ENCODE measurements around the gene ATG4B.

The ATG4B gene

DNA sequence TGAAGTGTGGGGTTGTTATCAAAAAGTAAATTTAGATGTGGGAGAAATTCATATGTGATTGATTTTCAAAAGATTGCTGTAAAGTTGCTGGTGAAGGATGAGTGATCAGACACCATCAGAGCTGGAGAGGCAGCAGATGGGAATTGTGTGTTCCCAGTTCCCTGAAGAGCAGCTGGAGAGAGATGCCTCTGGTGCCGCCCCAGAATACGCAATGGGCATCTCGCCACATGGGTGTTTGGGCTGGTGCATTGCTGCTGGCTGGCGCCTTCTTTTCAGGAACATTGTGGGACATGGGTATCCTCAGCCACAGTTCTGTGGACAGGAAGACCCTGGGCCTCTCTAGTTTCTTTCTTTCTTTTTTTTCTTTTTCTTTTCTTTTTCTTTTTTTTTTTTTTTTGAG, 11.9 kb downstream of the ATG4B start:
- TF ChIP-seq, protein P1, sequence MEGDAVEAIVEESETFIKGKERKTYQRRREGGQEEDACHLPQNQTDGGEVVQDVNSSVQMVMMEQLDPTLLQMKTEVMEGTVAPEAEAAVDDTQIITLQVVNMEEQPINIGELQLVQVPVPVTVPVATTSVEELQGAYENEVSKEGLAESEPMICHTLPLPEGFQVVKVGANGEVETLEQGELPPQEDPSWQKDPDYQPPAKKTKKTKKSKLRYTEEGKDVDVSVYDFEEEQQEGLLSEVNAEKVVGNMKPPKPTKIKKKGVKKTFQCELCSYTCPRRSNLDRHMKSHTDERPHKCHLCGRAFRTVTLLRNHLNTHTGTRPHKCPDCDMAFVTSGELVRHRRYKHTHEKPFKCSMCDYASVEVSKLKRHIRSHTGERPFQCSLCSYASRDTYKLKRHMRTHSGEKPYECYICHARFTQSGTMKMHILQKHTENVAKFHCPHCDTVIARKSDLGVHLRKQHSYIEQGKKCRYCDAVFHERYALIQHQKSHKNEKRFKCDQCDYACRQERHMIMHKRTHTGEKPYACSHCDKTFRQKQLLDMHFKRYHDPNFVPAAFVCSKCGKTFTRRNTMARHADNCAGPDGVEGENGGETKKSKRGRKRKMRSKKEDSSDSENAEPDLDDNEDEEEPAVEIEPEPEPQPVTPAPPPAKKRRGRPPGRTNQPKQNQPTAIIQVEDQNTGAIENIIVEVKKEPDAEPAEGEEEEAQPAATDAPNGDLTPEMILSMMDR (IDR thresholded peaks at IDR 0.05): no peak
- Mint-ChIP-seq H3K4me1 (peaks cover 11% of the 10 kb centered on the region), H3K27ac (no peak overlapping the region), H3K27me3 (ENCODE audit: low read depth, poor library complexity) (no peaks in the 10 kb centered on the region), H3K4me3 (no peak overlapping the region), H3K9me3 (no peaks in the 10 kb centered on the region), H3K36me3 (ENCODE audit: low read depth) (peaks cover 26% of the 10 kb centered on the region)
- no peak for DNase-seq

DNA sequence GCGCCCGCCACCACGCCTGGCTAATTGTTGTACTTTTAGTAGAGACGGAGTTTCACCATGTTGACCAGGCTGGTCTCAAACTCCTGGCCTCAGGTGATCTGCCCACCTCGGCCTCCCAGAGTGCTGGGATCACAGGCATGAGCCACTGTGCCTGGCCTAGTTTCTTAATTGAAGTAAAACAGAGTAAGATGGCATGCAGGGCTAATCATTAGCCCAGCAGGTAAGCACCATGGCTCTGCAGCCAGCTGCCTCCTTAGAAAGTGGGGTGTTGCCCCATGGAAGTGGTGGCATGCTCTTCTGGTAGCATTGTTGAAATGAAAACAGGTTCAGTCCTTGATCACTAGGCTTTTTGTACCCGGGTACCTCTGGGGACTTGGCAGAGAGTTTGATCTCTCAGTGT, 12.4 kb downstream of the ATG4B start:
- TF ChIP-seq, protein P1 (IDR thresholded peaks at IDR 0.05): no peak
- no peaks in the 10 kb centered on the region for H3K27me3 Mint-ChIP-seq (ENCODE audit: low read depth, poor library complexity)
- peaks cover 8% of the 10 kb centered on the region for H3K4me1 Mint-ChIP-seq
- H3K36me3 Mint-ChIP-seq (ENCODE audit: low read depth): peaks cover 26% of the 10 kb centered on the region
- DNase-seq: no peak
- no peak overlapping the region for H3K4me3 Mint-ChIP-seq
- H3K9me3 Mint-ChIP-seq: no peaks in the 10 kb centered on the region
- no peak overlapping the region for H3K27ac Mint-ChIP-seq

DNA sequence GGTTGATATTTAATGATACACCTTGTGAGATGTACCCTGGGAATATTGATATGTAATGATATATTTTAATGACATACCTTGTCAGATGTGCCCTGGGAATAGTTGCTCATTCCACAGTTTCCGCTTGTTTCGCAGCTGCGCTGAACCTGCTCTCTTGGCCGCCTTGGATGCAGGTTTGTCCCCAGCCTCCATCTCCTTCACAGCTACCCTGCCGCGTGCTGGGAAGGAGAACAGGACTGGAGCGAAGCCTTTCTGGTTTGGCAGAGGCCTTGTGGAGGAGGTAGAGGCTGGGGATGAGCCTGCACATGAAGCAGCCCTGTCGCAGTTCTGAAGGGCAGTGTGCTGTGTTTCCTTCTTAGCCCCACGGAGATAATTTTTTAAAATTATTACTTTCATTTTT, 14.6 kb downstream of the ATG4B start:
- TF ChIP-seq, protein P1 (IDR thresholded peaks at IDR 0.05): no peak
- no peaks in the 10 kb centered on the region for H3K9me3 Mint-ChIP-seq
- H3K4me3 Mint-ChIP-seq: no peak overlapping the region
- H3K4me1 Mint-ChIP-seq: no peaks in the 10 kb centered on the region
- DNase-seq: no peak
- no peaks in the 10 kb centered on the region for H3K27me3 Mint-ChIP-seq (ENCODE audit: low read depth, poor library complexity)
- H3K36me3 Mint-ChIP-seq (ENCODE audit: low read depth): peaks cover 34% of the 10 kb centered on the region
- H3K27ac Mint-ChIP-seq: no peak overlapping the region

DNA sequence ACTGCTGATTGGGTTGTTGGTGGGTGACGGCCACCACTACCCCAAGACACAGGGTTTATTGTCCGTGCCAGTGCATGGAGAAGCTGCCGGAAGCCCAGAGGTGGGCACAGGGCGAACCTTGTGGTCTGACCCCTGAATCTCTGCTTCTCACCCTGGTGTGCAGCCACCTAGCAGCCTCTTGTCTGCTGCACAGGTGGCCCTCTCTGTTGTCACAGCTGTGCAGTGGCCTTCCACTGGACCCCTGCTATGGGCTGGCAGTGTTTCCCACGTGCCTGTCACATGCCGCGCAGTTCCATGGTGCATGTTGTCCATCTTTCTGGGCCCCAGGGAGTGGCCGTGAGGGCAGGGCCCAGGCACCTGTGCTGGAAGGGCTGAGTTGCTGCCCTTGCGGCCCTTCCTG, 15.2 kb downstream of the ATG4B start:
- H3K36me3 Mint-ChIP-seq (ENCODE audit: low read depth): peaks cover 39% of the 10 kb centered on the region
- H3K9me3 Mint-ChIP-seq: no peaks in the 10 kb centered on the region
- H3K4me3 Mint-ChIP-seq: no peak overlapping the region
- no peaks in the 10 kb centered on the region for H3K27me3 Mint-ChIP-seq (ENCODE audit: low read depth, poor library complexity)
- no peak for DNase-seq
- H3K27ac Mint-ChIP-seq: no peak overlapping the region
- TF ChIP-seq, protein P1 (IDR thresholded peaks at IDR 0.05): no peak
- no peaks in the 10 kb centered on the region for H3K4me1 Mint-ChIP-seq

DNA sequence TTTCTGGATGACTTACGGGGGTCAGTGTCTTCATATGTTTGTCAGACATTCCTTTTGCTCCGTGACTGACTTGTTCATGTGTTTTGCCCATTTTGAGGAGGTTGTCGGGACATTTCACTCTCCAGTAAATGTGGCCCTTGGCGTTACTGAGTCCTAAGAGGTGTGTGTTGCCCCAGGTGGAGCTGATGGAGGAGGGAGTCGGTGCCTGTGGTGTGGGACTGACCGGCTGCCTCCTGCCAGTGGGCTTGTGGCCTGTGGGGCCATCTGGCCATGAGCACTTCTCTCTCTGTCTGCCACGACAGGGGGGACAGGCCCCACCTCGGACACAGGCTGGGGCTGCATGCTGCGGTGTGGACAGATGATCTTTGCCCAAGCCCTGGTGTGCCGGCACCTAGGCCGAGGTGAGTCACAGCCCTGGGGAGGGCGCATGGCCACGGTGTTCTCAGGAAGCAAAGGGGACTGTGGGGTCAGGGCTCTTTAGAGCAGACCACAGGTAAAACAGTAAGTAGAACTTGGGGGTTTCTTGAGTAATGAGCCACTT, 15.8 kb downstream of the ATG4B start:
- Mint-ChIP-seq H3K4me1 (no peaks in the 10 kb centered on the region), H3K36me3 (ENCODE audit: low read depth) (peaks cover 41% of the 10 kb centered on the region), H3K9me3 (no peaks in the 10 kb centered on the region), H3K4me3 (no peak overlapping the region), H3K27me3 (ENCODE audit: low read depth, poor library complexity) (no peaks in the 10 kb centered on the region), H3K27ac (no peak overlapping the region)
- no peak for DNase-seq
- TF ChIP-seq, protein P1 (IDR thresholded peaks at IDR 0.05): no peak

DNA sequence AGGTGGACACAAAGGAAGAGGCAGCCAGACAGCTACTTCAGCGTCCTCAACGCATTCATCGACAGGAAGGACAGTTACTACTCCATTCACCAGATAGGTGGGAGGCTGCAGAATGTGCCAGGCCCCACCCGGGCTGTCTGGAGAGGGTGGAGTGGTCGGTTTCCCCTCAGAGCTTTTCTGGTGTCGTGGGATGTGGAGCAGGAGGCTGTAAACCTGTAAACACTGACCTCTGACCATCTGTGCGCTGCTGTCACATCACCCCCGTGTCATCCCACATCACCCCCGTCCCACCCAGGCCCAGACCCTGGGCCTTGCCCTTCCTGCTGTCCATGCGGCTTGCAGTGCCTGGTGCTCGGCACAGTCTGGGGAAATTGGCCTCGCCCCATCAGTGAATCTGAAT, 17.1 kb downstream of the ATG4B start:
- no peaks in the 10 kb centered on the region for H3K4me1 Mint-ChIP-seq
- peaks cover 44% of the 10 kb centered on the region for H3K36me3 Mint-ChIP-seq (ENCODE audit: low read depth)
- H3K4me3 Mint-ChIP-seq: no peak overlapping the region
- TF ChIP-seq, protein P1 (IDR thresholded peaks at IDR 0.05): no peak
- no peak overlapping the region for H3K27ac Mint-ChIP-seq
- no peak for DNase-seq
- no peaks in the 10 kb centered on the region for H3K27me3 Mint-ChIP-seq (ENCODE audit: low read depth, poor library complexity)
- H3K9me3 Mint-ChIP-seq: no peaks in the 10 kb centered on the region
